ENCODE measurements around the gene FN3KRP. TPM values are rescaled to one million over a fixed set of nuclear protein-coding genes. Genes with fewer than 3 reads are reported as not detected.

The FN3KRP gene
- total and polyA plus RNA-seq, 2 of the 13 experiments (the other 11 are each of a cell fraction or from before 2014, with no cell fraction given): 22.4 to 28.2 TPM

- TF ChIP-seq ZNF281 (CRISPR knock-in tag; IDR thresholded peaks at IDR 0.05; ENCODE audit: borderline replicate concordance): peak; percentile 55; the same call in 1 of the 2 replicates
- TF ChIP-seq HNF1A (IDR thresholded peaks at IDR 0.05; ENCODE audit: low read depth): no peak
- peak; percentile 75; the same call in 1 of the 2 replicates for TF ChIP-seq HNF1A (CRISPR knock-in tag; IDR thresholded peaks at IDR 0.05; ENCODE audit: borderline replicate concordance)
- TF ChIP-seq RBM39 (IDR thresholded peaks at IDR 0.05; ENCODE audit: low read depth, low read length, poor library complexity, severe bottlenecking): peak; percentile 73
- TF ChIP-seq ZNF781 (CRISPR knock-in tag; IDR thresholded peaks at IDR 0.05; ENCODE audit: borderline replicate concordance, not compliant biosample characterization): no peak
- peak; percentile 75; the same call in 1 of the 2 replicates for TF ChIP-seq ZNF580 (CRISPR knock-in tag; IDR thresholded peaks at IDR 0.05; ENCODE audit: borderline replicate concordance, low read depth)
- TF ChIP-seq ZNF878 (CRISPR knock-in tag; IDR thresholded peaks at IDR 0.05): no peak; the same call in 1 of the 2 replicates
- TF ChIP-seq GTF2F1 (IDR thresholded peaks at IDR 0.05; ENCODE audit: low read length): no peak
- peak; percentile 93 for TF ChIP-seq THAP11 (CRISPR knock-in tag; IDR thresholded peaks at IDR 0.05)
- peak; percentile 90; the same call in 1 of the 2 replicates for TF ChIP-seq ZNF441 (CRISPR knock-in tag; IDR thresholded peaks at IDR 0.05; ENCODE audit: borderline replicate concordance)
- 0 out of 2 replicates have a peak, but pooled peaks have one; percentile 54 for TF ChIP-seq TFE3 (CRISPR knock-in tag; IDR thresholded peaks at IDR 0.05)
- TF ChIP-seq HOXA9 (CRISPR knock-in tag; IDR thresholded peaks at IDR 0.05; ENCODE audit: borderline replicate concordance): peak; percentile 98
- TF ChIP-seq ZBTB43 (CRISPR knock-in tag; conservative IDR thresholded peaks at IDR 0.05): no peak; the same call in 1 of the 2 replicates
- peak; percentile 94 for TF ChIP-seq BORCS8-MEF2B (CRISPR knock-in tag; IDR thresholded peaks at IDR 0.05)
- TF ChIP-seq NR2F6 (IDR thresholded peaks at IDR 0.05): peak; percentile 34; the same call in 1 of the 2 replicates
- peak; percentile 88 for TF ChIP-seq NR2F6 (CRISPR knock-in tag; IDR thresholded peaks at IDR 0.05)
- TF ChIP-seq GLI4 (CRISPR knock-in tag; IDR thresholded peaks at IDR 0.05; ENCODE audit: borderline replicate concordance): peak; percentile 68; the same call in 1 of the 2 replicates
- TF ChIP-seq RXRA (CRISPR knock-in tag; IDR thresholded peaks at IDR 0.05): peak; percentile 91
- TF ChIP-seq YEATS2 (CRISPR knock-in tag; IDR thresholded peaks at IDR 0.05; ENCODE audit: borderline replicate concordance): peak; percentile 85
Measured at GRCh38 chr17:82751571-82752370, 35.3 kb downstream of the FN3KRP start, which contains the start of gene TBCD (continued).
